Mucosa of descending colon (tissue), 3 donors: ENCODE results near the gene HEXIM2. TPM values are rescaled to one million over a fixed set of nuclear protein-coding genes. Genes with fewer than 3 reads are reported as not detected.

ENCODE experiments used
- ATAC-seq: fragments of 200-7000 bp; cut with Tn5 transposase; one replicate; pipeline ENCODE4 v1.9.1; 2020; ENCODE audit warnings: mild to moderate bottlenecking, moderate library complexity
- DNase-seq, 3 donors: peaks; one replicate each; pipeline ENCODE4 v3.0.0-alpha.2; 2020
- H3K36me3 ChIP-seq: fragments of 200-600 bp; one replicate; pipeline ENCODE4 v1.8.0; 2021; ENCODE audit warnings: low read depth, mild to moderate bottlenecking
- H3K4me1 ChIP-seq: fragments of 200-600 bp; one replicate; pipeline ENCODE4 v1.8.0; 2021; ENCODE audit warnings: low read depth, mild to moderate bottlenecking
- H3K4me3 ChIP-seq: fragments of 200-600 bp; one replicate; pipeline ENCODE4 v1.8.0; 2021; ENCODE audit warnings: mild to moderate bottlenecking
- H3K9me3 ChIP-seq: fragments of 200-600 bp; one replicate; pipeline ENCODE4 v1.8.0; 2021; ENCODE audit warnings: mild to moderate bottlenecking
- intact Hi-C, 2 donors: fragments of 100-400 bp; cut with DNase I in 1 of 2; cut with micrococcal nuclease in 1 of 2; formaldehyde crosslinking; loops; one replicate each; pipeline versions ENCODE4 v1.11.0 to v1.11.1; 2022; cut with DNase I, micrococcal nuclease
- total RNA-seq, 3 donors: library from RNA; stranded (reverse); fragmentation: NEBNext Ultra II Directional in 2 of 3; extraction: Animal tissue kit (Norgen Biotek cat#: 25700) in 2 of 3; gene quantifications; one replicate each; pipeline versions ENCODE4 v1.2.1 to v1.2.4, GENCODE V29; 2021 to 2023
- TF ChIP-seq, protein P1 (sequence below): fragments of 200-600 bp; IDR thresholded peaks from one replicate; pipeline ENCODE4 v1.8.0; 2022; ENCODE audit warnings: antibody characterized with exemption, mild to moderate bottlenecking
- donor health status: DM: no; HTN: no; CAD: no; lungs with moderate emphysema.
- donor health status: DM: no; HTN: no; CAD: no.
- donor health status: DM: no; HTN: yes; CAD: no.

Gene HEXIM2
- total RNA-seq, 3 donors from 2014 or later: 3.9 to 9.6 (median 4.5) TPM

DNA sequence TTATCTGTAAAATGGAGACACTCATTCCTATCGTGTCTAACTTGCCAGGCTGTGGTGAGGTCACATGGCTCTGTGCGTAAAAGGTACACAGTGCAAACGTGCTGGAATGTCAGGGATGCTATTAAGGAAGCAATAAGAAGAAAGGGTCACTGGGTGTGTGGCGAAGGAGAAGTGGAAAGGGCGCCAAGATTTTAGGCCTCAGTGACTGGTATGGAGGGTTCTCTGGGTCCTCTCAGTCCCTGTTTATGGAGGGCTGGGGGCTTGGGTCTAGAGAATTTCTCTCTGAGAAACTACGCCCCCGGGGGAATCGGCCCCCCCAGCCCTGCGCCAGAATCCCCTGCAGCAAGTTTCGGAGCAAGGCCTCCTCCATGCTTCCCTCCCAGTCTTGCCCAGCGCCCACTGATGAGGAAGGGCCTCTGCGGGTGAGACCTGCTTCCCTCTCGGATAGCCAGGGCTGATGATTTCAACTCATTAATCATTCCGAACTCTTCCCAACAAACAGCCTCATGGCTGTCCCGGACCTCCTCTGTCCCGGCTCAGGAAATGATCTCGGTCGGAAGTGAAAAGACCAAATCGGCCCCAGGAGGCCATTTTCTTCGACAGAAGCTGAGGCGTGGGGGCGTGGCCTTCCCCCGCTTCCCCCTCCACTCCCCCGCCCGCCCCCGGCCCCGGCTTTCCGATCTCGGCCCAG, 14.6 kb upstream of the HEXIM2 start:
- H3K4me1 ChIP-seq: peaks cover 35% of the 10 kb centered on the region
- DNase-seq (peak; percentile 78 to 81 (median 81)), ATAC-seq (peak; percentile 38)

GRCh38 chr17:45147581-45148182, 14.0 kb upstream of the HEXIM2 start:
- intact Hi-C loops: no loop called here
- ATAC-seq (peak; percentile 53), DNase-seq (peak; percentile 87 to 92 (median 90))
- Histone ChIP-seq H3K9me3 (no peaks in the 10 kb centered on the region), H3K4me3 (peak overlapping the region; percentile 39), H3K4me1 (peaks cover 39% of the 10 kb centered on the region), H3K36me3 (no peaks in the 10 kb centered on the region)
- TF ChIP-seq, protein P1, sequence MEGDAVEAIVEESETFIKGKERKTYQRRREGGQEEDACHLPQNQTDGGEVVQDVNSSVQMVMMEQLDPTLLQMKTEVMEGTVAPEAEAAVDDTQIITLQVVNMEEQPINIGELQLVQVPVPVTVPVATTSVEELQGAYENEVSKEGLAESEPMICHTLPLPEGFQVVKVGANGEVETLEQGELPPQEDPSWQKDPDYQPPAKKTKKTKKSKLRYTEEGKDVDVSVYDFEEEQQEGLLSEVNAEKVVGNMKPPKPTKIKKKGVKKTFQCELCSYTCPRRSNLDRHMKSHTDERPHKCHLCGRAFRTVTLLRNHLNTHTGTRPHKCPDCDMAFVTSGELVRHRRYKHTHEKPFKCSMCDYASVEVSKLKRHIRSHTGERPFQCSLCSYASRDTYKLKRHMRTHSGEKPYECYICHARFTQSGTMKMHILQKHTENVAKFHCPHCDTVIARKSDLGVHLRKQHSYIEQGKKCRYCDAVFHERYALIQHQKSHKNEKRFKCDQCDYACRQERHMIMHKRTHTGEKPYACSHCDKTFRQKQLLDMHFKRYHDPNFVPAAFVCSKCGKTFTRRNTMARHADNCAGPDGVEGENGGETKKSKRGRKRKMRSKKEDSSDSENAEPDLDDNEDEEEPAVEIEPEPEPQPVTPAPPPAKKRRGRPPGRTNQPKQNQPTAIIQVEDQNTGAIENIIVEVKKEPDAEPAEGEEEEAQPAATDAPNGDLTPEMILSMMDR: no peak

More for the DNA sequence above, 14.6 kb upstream of the HEXIM2 start:
- TF ChIP-seq, protein P1: no peak
- Histone ChIP-seq H3K36me3 (no peaks in the 10 kb centered on the region), H3K4me3 (peak overlapping the region; percentile 39), H3K9me3 (no peaks in the 10 kb centered on the region)
- intact Hi-C loops: no loop called here

GRCh38 chr17:45148183-45149036, 13.3 kb upstream of the HEXIM2 start, which contains the start of gene HEXIM1:
Gene HEXIM1, plus strand, starts transcription at chr17:45148475. Its CDS starts 716 bp downstream, at chr17:45149191.
- Histone ChIP-seq H3K4me3 (peak within 1 kb of the TSS; percentile 39), H3K9me3 (no peaks in the 10 kb centered on the region), H3K4me1 (peaks cover 39% of the 10 kb centered on the region), H3K36me3 (no peaks in the 10 kb centered on the region)
- ATAC-seq (peak; percentile 82), DNase-seq (peak; percentile 98 to 100 (median 99))
- TF ChIP-seq, protein P1: no peak
- intact Hi-C loops: no loop called here

- Histone ChIP-seq H3K4me3 (peak overlapping the region; percentile 39), H3K4me1 (peaks cover 38% of the 10 kb centered on the region), H3K9me3 (no peaks in the 10 kb centered on the region), H3K36me3 (no peaks in the 10 kb centered on the region)
- intact Hi-C loops: no loop called here
- TF ChIP-seq, protein P1: peak; percentile 91
- DNase-seq: peak; percentile 86 to 93 (median 92)
- peak; percentile 55 for ATAC-seq
Measured at GRCh38 chr17:45149037-45149668, 12.5 kb upstream of the HEXIM2 start.
